Nephron (organoid): ENCODE results near the gene CDH4.

Experiments
- H3K27ac Mint-ChIP-seq, 3 experiments: 2 replicates each; pipeline ENCODE4 v1.8.0; 2020; ENCODE audit warnings: mixed read lengths in 3 of 3, mild to moderate bottlenecking in 2 of 3, moderate library complexity in 1 of 3
- H3K27me3 Mint-ChIP-seq: 2 replicates; pipeline ENCODE4 v1.8.0; 2021; ENCODE audit warnings: low read depth, mild to moderate bottlenecking, moderate library complexity, mixed read lengths
- H3K36me3 Mint-ChIP-seq: 2 replicates; pipeline ENCODE4 v1.8.0; 2020; ENCODE audit warnings: low read depth, mixed read lengths
- H3K4me1 Mint-ChIP-seq: 2 replicates; pipeline ENCODE4 v1.8.0; 2020; ENCODE audit warnings: mixed read lengths
- H3K4me3 Mint-ChIP-seq, 3 experiments: 2 replicates each; pipeline ENCODE4 v1.8.0; 2020; ENCODE audit warnings: mild to moderate bottlenecking in 3 of 3, mixed read lengths in 3 of 3, moderate library complexity in 2 of 3
- H3K9me3 Mint-ChIP-seq: 2 replicates; pipeline ENCODE4 v1.8.0; 2020; ENCODE audit warnings: mixed read lengths
- TF ChIP-seq, protein P1 (sequence below), 3 experiments: fragments of 200-600 bp; sonication (generic); IDR thresholded peaks; one replicate each; pipeline ENCODE4 v1.5.0; 2021; ENCODE audit warnings: antibody characterized with exemption in 3 of 3; ENCODE audit not compliant: unreplicated experiment in 3 of 3

CDH4 gene

DNA sequence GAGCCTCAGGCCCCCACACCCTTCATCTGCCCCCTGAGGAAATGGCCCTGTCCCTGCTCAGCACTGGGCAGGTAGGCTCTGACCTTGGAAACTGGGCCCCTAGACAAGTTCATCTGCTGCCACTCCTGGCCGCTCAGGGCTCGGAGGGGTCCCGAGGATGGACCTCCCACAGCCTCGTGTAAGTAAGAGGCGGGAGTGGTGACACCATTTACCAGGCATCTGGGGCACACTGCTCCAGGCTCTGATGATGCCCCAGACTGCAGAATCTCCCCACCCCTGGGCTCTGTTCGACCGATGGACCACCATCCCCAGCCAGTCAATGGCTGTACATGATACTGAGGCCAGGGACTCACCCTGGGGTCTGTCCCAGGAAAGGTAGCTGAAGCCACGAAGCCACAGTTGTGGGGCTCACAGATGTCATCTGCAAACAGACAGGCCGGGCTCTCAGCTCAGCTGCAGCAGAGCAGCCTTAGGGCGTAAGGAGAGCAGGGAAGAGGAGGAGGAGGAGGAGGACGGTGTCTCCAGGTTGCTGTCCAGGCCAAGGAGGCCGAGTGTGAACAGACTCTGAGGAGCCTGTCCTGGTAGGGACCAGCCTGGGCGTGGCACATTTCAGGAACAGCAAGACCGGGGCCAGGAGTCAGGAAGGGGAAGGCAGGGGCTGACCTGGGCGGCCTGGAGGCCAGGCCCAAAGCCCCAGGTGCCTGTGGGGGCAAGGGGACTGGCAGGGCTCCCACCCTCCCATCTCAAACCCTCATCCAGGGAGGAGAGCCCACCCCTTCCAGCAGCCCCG lies 513.2 kb downstream of the CDH4 start:
- Mint-ChIP-seq H3K4me3 (no peak overlapping the region), H3K4me1 (no peaks in the 10 kb centered on the region), H3K27me3 (peaks cover 45% of the 10 kb centered on the region), H3K36me3 (no peaks in the 10 kb centered on the region), H3K9me3 (no peaks in the 10 kb centered on the region), H3K27ac (no peak overlapping the region)
- TF ChIP-seq, protein P1, sequence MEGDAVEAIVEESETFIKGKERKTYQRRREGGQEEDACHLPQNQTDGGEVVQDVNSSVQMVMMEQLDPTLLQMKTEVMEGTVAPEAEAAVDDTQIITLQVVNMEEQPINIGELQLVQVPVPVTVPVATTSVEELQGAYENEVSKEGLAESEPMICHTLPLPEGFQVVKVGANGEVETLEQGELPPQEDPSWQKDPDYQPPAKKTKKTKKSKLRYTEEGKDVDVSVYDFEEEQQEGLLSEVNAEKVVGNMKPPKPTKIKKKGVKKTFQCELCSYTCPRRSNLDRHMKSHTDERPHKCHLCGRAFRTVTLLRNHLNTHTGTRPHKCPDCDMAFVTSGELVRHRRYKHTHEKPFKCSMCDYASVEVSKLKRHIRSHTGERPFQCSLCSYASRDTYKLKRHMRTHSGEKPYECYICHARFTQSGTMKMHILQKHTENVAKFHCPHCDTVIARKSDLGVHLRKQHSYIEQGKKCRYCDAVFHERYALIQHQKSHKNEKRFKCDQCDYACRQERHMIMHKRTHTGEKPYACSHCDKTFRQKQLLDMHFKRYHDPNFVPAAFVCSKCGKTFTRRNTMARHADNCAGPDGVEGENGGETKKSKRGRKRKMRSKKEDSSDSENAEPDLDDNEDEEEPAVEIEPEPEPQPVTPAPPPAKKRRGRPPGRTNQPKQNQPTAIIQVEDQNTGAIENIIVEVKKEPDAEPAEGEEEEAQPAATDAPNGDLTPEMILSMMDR (IDR thresholded peaks at IDR 0.05; ENCODE audit: unreplicated experiment in 3 of 3): no peak

DNA sequence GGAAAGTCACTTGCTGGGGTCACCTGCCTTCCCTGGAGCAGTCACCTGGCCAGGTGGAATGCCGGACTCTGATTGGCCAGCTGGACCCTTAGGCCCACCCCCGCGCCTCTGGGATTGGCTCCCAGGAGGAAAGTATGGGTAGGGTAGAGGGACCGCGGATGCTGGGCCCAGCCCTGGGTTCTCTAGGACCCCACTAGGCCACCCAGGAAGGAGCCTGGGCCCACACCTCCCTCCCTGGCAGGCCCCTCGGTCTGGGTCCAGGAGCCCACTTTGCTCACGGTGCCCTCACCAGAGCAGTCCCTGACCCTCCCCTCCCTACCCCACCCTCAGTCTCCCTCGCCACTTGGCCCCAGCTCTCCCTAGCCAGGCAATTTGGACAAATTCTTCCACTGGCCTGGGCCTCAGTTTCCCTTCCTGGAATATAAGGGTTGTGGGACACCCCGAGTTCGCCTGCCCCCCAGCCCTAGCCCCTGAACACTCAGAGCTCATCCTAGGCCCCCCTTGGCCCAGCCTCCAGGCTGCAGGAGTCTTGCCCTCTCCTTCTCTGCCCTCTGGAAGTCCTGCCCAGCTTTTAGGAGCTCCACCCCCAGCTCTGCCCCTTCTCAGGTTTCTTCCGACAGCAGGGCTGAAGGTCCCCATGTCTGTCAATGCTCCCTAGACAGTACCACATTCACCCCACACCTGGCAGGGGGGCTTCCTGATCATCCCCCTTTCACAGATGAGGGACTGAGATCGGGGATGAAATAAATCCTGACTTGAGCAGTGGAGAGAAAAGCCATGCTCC lies 514.0 kb downstream of the CDH4 start:
- TF ChIP-seq, protein P1 (IDR thresholded peaks at IDR 0.05; ENCODE audit: unreplicated experiment in 3 of 3): no peak
- Mint-ChIP-seq H3K4me1 (no peaks in the 10 kb centered on the region), H3K9me3 (no peaks in the 10 kb centered on the region), H3K4me3 (no peak overlapping the region), H3K27me3 (peaks cover 40% of the 10 kb centered on the region), H3K36me3 (no peaks in the 10 kb centered on the region), H3K27ac (no peak overlapping the region)

DNA sequence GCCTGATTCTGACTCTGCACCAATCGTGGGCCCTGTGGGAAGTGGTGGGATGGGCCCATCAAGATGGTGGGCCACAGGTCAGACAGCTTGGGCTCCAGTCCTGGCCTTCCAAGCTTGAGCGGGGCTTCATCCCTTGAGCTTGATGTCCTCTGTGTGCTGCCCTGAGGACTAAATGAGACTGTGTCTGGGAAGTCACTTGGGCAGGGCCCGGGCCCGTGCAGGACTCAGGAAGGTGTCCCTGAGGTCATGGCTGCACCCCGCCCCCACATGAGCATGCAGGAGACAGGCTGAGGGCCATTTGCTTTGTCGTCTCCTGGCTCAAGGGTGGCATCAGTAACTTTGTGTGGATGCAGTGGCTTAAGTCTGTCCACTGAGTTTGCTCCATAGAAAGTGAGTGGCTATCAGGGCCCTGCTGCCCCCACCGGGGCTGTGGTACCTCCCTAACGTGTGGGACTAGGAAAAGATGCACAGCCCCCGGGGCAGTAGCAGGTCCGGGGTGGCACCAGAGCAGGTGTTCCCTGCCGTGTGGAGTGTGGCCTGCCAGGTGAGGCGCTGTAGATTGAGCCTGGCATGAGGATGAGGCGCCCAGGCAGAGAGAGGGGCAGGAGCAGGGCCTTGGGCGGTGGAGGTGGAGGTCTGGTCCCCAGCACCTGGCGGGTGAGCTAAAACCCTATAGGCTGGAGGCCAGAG lies 515.0 kb downstream of the CDH4 start:
- H3K9me3 Mint-ChIP-seq: no peaks in the 10 kb centered on the region
- no peaks in the 10 kb centered on the region for H3K4me1 Mint-ChIP-seq
- TF ChIP-seq, protein P1 (IDR thresholded peaks at IDR 0.05; ENCODE audit: unreplicated experiment in 3 of 3): no peak
- no peak overlapping the region for H3K27ac Mint-ChIP-seq
- H3K4me3 Mint-ChIP-seq: no peak overlapping the region
- no peaks in the 10 kb centered on the region for H3K36me3 Mint-ChIP-seq
- peaks cover 36% of the 10 kb centered on the region for H3K27me3 Mint-ChIP-seq

DNA sequence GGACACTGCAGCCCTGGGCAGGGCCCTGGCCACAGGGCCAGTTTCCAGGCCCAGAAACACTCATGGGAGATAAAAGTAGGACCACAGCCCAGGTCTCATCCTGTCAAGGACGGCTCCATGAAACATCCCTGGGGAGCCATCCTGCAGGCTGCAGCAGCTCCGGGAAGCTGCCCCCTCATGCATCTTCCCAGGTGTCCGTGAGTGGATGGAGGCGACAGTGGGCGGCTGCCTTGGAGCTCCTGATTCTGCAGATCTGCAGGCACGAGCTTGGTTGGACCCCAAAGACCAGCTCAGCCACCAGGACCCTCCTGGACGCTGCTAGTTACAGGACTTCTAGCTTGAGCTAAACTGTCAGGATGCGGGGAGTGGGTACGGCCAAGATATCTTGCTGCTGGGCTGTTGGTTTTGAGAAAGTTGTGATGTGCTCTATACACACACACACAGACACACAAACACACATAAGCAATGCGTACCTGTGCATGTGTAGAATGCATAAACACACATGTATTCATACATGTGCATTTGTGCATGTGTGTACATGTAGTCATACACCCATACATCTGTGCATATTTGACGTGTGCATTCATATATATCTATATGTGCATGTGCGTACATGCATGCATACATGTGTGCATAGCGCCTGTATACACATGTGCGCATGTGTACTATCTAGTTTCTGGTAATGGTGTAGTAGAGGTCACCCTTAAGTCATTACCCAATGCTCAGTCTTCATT lies 515.9 kb downstream of the CDH4 start:
- Mint-ChIP-seq H3K27ac (no peak overlapping the region), H3K4me1 (no peaks in the 10 kb centered on the region), H3K9me3 (no peaks in the 10 kb centered on the region), H3K27me3 (peaks cover 31% of the 10 kb centered on the region), H3K4me3 (no peak overlapping the region), H3K36me3 (no peaks in the 10 kb centered on the region)
- TF ChIP-seq, protein P1 (IDR thresholded peaks at IDR 0.05; ENCODE audit: unreplicated experiment in 3 of 3): no peak

DNA sequence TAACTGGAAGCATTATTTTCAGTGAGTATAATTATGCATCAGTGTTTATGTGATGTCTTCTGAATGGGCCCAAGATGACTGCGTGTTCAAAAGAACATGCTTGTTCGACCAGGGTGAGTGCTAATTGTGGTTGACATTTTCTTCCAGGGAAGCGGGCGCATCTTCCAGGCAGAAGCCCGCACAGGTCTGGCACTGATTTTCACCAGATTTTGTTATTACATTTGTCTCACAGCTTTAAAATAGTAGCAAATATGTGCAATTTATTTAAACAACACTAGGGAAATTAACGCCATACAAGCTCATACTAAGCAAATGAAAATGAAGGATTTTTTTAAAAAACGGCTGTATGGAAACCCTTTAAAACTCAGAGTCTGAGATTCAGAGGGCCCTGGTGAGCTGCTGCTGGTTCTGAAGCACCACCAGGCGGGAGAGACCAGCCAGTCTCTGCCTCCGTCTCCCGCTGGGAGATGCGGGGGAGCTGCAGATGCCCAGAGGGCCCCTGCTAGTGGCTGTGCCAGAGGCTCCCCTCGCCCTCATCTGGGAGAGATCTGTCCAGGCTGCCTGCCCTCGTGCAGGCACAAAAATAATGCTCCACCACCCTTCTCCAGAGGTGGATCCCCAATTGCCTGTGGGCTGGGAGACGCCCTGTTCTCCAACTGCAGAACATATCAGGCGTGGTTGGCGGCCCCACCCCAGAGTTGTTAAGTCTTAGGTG lies 516.7 kb downstream of the CDH4 start:
- H3K4me1 Mint-ChIP-seq: no peaks in the 10 kb centered on the region
- peaks cover 25% of the 10 kb centered on the region for H3K27me3 Mint-ChIP-seq
- TF ChIP-seq, protein P1 (IDR thresholded peaks at IDR 0.05; ENCODE audit: unreplicated experiment in 3 of 3): no peak
- no peak overlapping the region for H3K4me3 Mint-ChIP-seq
- no peaks in the 10 kb centered on the region for H3K36me3 Mint-ChIP-seq
- no peak overlapping the region for H3K27ac Mint-ChIP-seq
- H3K9me3 Mint-ChIP-seq: no peaks in the 10 kb centered on the region
